Adipose tissue (tissue), 3 donors: Measurements from ENCODE around the gene GRK5. TPM values are rescaled to one million over a fixed set of nuclear protein-coding genes. Genes with fewer than 3 reads are reported as not detected.

Experiments used
- H3K27ac ChIP-seq: one replicate; pipeline ENCODE4 v1.5.1; 2013; ENCODE audit warnings: low read depth, low read length
- WGBS, 3 donors: extraction: QIAGEN DNeasy Blood & Tissue Kit; methylation state at CpG; one replicate each; pipeline ENCODE4 v1.1.7; 2013; 5-methylcytosine and 5-hydroxymethylcytosine counted together
- polyA plus RNA-seq, 3 donors: library from polyadenylated mRNA; stranded (reverse); fragments of 200-250 nt; gene quantifications; one replicate each; pipeline ENCODE4 v1.2.3, GENCODE V29; 2013
- donor health status: healthy with polysubstance abuse.
- donor health status: Bipolar disorder and iron deficiency.
- donor health status: healthy.

GRK5 gene
- polyA plus RNA-seq, 3 donors = 3.2 to 38.5 (median 20.8) TPM

- WGBS, 3 donors = 46 to 52% (median 49%) methylated on average over 8 of the region's 8 CpGs
- no peak overlapping the region for H3K27ac ChIP-seq
Measured at GRCh38 chr10:119478111-119478802, 270.9 kb downstream of the GRK5 start.

DNA sequence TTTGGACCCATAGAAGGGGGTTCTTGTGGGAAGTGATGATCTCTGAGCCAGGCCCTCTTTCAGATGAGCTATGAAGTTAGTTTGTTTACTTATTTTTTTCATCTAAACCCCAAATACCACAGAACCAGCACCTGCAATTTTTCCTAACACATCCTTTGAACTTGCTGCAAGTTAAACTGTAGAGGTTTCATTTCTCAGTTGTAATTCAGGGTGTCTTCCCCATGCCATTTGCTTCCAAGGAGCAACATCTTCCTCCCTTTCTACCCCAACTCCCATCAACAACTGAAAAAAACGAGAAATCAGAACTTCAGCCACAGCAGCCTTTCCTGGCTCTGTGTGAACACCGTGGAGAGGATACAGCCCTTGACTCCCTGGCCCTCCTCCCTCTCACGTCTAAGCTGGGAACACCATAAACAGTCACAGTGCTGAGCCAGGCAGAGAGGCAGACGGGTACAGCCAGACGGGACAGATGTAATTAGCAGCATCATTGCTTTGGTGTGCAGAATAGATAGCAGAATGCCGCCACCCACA, 271.5 kb downstream of the GRK5 start:
- no peak overlapping the region for H3K27ac ChIP-seq
- WGBS, 3 donors = 32 to 45% (median 45%) methylated on average over 6 of the region's 6 CpGs

- WGBS, 3 donors = 45 to 69% (median 66%) methylated on average over 8 of the region's 8 CpGs
- no peak overlapping the region for H3K27ac ChIP-seq
Measured at GRCh38 chr10:119479532-119479931, 272.2 kb downstream of the GRK5 start.

GRCh38 chr10:119480667-119481066, 273.3 kb downstream of the GRK5 start:
- WGBS, 3 donors = 55 to 72% (median 56%) methylated on average over 4 of the region's 4 CpGs
- no peak overlapping the region for H3K27ac ChIP-seq

DNA sequence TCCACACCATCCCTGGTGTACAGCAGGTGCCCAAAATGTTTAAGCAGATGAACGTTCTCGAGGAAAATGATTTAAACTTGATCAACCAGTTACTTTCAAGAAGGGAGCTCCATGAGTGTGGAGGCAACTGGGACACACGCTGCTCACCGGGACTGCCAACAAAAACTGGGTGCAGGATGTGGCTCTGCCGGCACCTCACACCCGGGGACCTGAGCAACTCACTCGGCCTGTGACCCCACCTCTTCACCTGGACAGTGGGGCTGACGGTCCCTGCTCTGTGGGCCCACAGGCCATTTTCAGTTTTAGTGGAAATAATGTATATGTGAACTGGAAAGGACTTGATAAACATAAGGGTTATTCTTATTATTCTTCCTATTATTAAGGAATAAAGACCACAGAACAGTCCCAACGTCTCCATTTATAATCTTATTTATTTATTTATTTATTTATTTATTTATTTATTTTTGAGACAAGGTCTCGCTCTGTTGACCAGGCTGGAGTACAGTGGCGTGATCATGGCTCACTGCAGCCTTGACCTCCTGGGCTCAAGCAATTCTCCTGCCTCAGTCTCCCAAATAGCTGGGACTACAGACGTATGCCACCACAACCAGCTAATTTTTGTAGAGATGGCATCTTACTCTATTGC, 274.5 kb downstream of the GRK5 start:
- no peak overlapping the region for H3K27ac ChIP-seq
- WGBS, 3 donors = 89 to 93% (median 92%) methylated on average over 12 of the region's 12 CpGs

- 76 to 93% (median 77%) methylated on average over 6 of the region's 6 CpGs for WGBS, 3 donors
- H3K27ac ChIP-seq = no peak overlapping the region
Measured at GRCh38 chr10:119483001-119483400, 275.6 kb downstream of the GRK5 start.

- 62 to 70% (median 62%) methylated on average over 9 of the region's 9 CpGs for WGBS, 3 donors
- no peak overlapping the region for H3K27ac ChIP-seq
Measured at GRCh38 chr10:119483839-119484238, 276.5 kb downstream of the GRK5 start.

DNA sequence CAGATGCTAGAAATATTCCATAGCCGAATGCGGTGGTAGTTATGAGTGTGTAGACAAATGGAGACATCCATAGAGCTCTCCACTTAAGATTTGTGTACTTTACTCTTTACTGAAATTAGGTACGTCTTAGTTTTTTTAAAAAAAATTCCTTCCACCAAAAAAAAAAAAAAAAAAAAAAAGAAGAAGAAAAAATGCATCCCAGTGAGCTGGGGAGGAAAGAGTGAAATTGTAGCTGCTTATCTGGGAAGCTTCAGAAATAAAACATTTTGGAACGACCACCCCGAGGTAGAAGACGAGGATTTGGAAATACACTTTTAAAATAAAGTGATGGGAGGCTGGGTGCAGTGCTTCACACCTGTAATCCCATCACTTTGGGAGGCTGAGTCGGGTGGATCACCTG, 281.3 kb downstream of the GRK5 start:
- H3K27ac ChIP-seq = no peak overlapping the region
- 71 to 83% (median 80%) methylated on average over 7 of the region's 7 CpGs for WGBS, 3 donors

GRCh38 chr10:119489991-119490326, 282.6 kb downstream of the GRK5 start:
- 42 to 66% (median 58%) methylated on average over 5 of the region's 5 CpGs for WGBS, 3 donors
- no peak overlapping the region for H3K27ac ChIP-seq

DNA sequence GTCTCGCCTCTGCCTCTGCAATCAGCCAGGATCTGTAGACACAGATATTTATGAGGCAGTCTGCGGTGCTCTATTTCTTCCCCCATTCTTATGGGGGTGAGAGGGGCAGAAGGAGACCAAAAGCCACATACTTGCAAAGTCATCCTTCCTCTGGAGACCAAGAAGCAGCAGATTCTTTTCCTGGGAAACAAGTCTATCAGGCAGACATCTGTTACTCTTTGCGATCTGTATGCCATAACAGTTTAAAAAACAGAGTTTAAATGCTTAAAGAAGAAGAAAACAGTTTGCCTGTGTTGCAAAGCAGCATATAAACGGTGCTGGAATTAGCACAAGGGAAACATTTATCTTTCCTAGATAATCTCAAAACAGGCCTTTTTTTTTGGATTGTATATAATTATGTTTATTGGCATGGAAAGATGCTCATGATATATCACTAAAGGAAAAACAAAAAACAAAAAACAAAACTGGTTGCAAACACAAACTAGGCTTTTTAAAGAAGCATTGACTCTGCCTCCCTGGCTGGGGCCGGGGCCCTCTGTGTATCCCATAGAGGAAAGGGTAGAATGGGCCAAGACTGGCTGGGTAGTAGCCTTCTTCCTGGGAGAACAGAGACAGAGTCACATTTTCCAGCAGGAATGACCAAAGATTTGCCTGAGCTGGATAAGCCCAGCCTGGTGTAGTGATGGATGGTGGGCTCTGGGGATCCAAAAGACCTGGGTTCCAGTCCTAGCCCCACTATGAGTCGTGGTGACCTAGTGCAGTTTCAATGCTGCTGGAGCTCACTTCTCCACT, 284.8 kb downstream of the GRK5 start:
- 59 to 77% (median 60%) methylated on average over 6 of the region's 6 CpGs for WGBS, 3 donors
- no peak overlapping the region for H3K27ac ChIP-seq

- no peak overlapping the region for H3K27ac ChIP-seq
- WGBS, 3 donors = 50 to 77% (median 55%) methylated on average over 11 of the region's 11 CpGs
Measured at GRCh38 chr10:119493155-119493554, 285.8 kb downstream of the GRK5 start.

DNA sequence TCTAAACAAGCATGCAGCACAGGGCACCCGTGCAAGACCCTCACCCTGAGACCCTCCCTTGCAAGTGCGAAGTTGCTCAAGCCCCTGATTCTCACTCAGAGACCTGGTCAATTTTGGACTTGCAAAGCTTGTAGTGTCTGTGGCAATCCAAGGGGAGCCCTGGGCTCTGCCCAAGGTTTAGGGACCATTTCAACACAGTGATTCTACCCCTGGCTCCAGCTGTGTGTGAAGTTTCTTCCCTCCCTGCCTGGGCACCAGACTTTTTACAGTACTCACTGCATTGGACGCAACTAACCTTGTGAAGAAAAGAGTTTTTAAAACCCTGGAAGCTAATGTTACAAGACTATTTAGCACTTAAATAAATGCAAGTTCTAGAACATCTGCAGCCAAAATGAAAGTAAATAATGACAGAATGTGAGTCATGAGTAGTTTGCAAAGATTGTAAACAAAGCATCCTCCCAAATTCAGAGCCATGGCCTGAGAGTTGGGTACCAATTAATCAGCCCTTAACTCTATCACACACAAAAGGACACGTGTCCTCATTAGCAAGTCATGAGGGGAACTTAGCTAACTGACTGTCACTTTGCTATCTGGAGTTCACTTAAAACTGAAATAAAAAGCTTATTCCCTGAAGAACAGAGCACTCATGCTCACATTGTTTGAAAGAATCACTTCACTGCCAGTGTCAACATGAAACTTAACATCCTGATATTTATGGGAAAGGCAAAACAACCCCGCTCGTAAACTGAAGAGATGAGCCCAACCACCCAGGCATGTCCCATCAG, 287.1 kb downstream of the GRK5 start:
- WGBS, 3 donors = 62 to 65% (median 64%) methylated on average over 6 of the region's 6 CpGs
- no peak overlapping the region for H3K27ac ChIP-seq

GRCh38 chr10:119495021-119495505, 287.7 kb downstream of the GRK5 start:
- 91 to 93% (median 93%) methylated on average over 5 of the region's 5 CpGs for WGBS, 3 donors
- no peak overlapping the region for H3K27ac ChIP-seq

DNA sequence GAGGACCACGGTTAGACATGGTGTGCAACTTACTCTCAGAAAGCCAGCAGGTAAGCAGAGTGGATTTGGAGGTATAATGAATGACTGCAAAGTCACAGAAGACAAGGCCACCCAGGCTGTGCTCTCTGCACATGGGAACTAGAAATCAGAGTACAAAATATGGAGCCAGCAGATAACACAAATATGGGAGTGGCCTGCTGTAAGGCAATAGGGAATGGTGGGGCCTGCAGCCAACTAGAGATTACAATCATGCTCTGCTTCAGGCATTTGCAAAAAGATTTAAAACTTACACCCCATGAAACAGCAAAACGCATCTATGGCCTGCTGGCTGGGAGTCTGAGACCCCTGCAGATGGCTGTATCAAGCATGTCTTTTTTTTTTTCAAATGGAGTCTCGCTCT, 288.2 kb downstream of the GRK5 start:
- H3K27ac ChIP-seq = no peak overlapping the region
- 89 to 94% (median 89%) methylated on average over 3 of the region's 3 CpGs for WGBS, 3 donors

- no peak overlapping the region for H3K27ac ChIP-seq
- 86 to 90% (median 88%) methylated on average over 7 of the region's 7 CpGs for WGBS, 3 donors
Measured at GRCh38 chr10:119496273-119496672, 288.9 kb downstream of the GRK5 start.

DNA sequence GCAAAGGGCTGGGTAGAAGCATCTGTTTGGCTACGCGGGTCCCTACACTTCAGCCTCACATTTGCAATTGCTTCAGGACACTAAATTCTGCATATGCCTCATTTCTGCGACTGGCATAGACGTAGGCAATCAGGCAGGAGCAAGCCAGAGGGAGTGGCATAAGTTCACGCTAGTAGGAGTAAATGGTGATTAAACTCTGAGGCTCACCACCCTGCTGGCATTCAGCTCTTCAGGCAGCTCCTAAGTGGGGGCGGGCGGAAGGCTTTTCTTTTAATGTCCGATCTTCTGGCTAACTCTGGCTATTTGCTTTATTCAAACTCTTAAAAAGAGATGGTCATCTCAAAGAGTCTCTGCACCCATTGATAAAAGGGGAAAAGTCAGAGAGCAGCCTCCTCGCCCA, 289.9 kb downstream of the GRK5 start:
- H3K27ac ChIP-seq = no peak overlapping the region
- WGBS, 3 donors = 87 to 93% (median 90%) methylated on average over 9 of the region's 9 CpGs

GRCh38 chr10:119498889-119499676, 291.7 kb downstream of the GRK5 start:
- H3K27ac ChIP-seq = no peak overlapping the region
- WGBS, 3 donors = 72 to 89% (median 79%) methylated on average over 11 of the region's 11 CpGs

GRCh38 chr10:119499677-119500002, 292.3 kb downstream of the GRK5 start:
- WGBS, 3 donors = 57 to 90% (median 88%) methylated on average over 5 of the region's 5 CpGs
- no peak overlapping the region for H3K27ac ChIP-seq
